ENCODE results near the gene MTARC1. TPM values are rescaled to one million over a fixed set of nuclear protein-coding genes. Genes with fewer than 3 reads are reported as not detected.

MTARC1 gene
- total and polyA plus RNA-seq, 10 of the 15 experiments (the other 5 are each of a cell fraction or from before 2014, with no cell fraction given) = 0.23 to 1.5 (median 0.48) TPM

- DNase-seq (ENCODE audit: low read depth, low spot score) (no peak), FAIRE-seq (no peak), ATAC-seq (no peak)
- intact Hi-C loops (cut with micrococcal nuclease; ENCODE audit: unreplicated experiment) = no loop called here
- TF ChIP-seq CHD4 (IDR thresholded peaks at IDR 0.05) = no peak
- no peak for TF ChIP-seq ZBTB11 (CRISPR knock-in tag; IDR thresholded peaks at IDR 0.05)
- TF ChIP-seq MEF2A (IDR thresholded peaks at IDR 0.05; ENCODE audit: insufficient read depth, low read depth, low read length) = no peak
- no peak for TF ChIP-seq ATF7 (IDR thresholded peaks at IDR 0.05; ENCODE audit: low read depth)
- no peak for TF ChIP-seq NR2F1 (conservative IDR thresholded peaks at IDR 0.05)
- no peak for TF ChIP-seq SREBF1 (IDR thresholded peaks at IDR 0.05; ENCODE audit: low read length)
- no peak overlapping the region for H3K9ac ChIP-seq (ENCODE audit: control insufficient read depth, insufficient read depth, low read length)
- ChIA-PET SMC1A (ENCODE audit: uncharacterized antibody, unreplicated experiment) (interaction anchor here (1.4 kb wide), 1 partner anchor 23 kb away, joined by 3 read pairs; no protein-coding TSS in a partner anchor), POLR2A (no interaction called here), RAD21 (ENCODE audit: unreplicated experiment) (no interaction called here), CTCF (interaction anchor here (1.6 to 6.1 kb wide), 3 partner anchors 11 to 31 kb away, joined by 4 to 32 read pairs (median 16); no protein-coding TSS in a partner anchor)
- 100% methylated on average over 3 of the region's 3 CpGs for WGBS (ENCODE audit: insufficient coverage, insufficient replicate concordance, low lambda C conversion rate, missing lambda C conversion rate)
- H3K27ac ChIP-seq (ENCODE audit: control insufficient read depth, insufficient read depth) = no peak overlapping the region
- no TSS peak for BruUV-seq (replicated peaks)
- H3K79me2 ChIP-seq (ENCODE audit: control insufficient read depth, insufficient read depth, low read length) = no peaks in the 10 kb centered on the region
- H3K9me3 ChIP-seq (replicated peaks; ENCODE audit: control insufficient read depth, insufficient read depth, low read length) = no peaks in the 10 kb centered on the region; the same call in 2 of the 3 replicates
- in situ Hi-C loops (cut with MboI) = no loop called here
- H4K20me1 ChIP-seq (ENCODE audit: control insufficient read depth, insufficient read depth) = no peaks in the 10 kb centered on the region
- no peak overlapping the region for H2AFZ ChIP-seq (ENCODE audit: control insufficient read depth, low read depth, low read length)
- no peaks in the 10 kb centered on the region for H3K36me3 ChIP-seq (ENCODE audit: control insufficient read depth in 2 of 2, insufficient read depth in 2 of 2, low read length in 1 of 2)
- H3K27me3 ChIP-seq (replicated peaks in 1 of 2; ENCODE audit: control insufficient read depth in 2 of 2, insufficient read depth in 2 of 2, low read length in 1 of 2) = no peaks in the 10 kb centered on the region; a peak in 1 of 4 replicates
- H3K4me1 ChIP-seq (ENCODE audit: control insufficient read depth, insufficient read depth, low read length) = no peaks in the 10 kb centered on the region; the same call in none of the 2 replicates
- H3K4me2 ChIP-seq (ENCODE audit: control insufficient read depth, insufficient read depth) = no peak overlapping the region
- H3K4me3 ChIP-seq = no peak overlapping the region
These were observed 22.0 kb upstream of the MTARC1 start for GRCh38 chr1:220764757-220765156.

All from GM12878 (cell line).